ENCODE results near the gene CEP72. TPM values are rescaled to one million over a fixed set of nuclear protein-coding genes. Genes with fewer than 3 reads are reported as not detected.

Gene CEP72
- total and polyA plus RNA-seq, 2 experiments from 2014 or later, result 3.2 to 4.2 TPM

- TF ChIP-seq EZH2phosphoT487 (IDR thresholded peaks at IDR 0.05; ENCODE audit: low read depth, severe bottlenecking, unreplicated experiment) (no peak), EZH2 (IDR thresholded peaks at IDR 0.05; ENCODE audit: borderline replicate concordance) (no peak)
- TF ChIP-seq, protein P1, sequence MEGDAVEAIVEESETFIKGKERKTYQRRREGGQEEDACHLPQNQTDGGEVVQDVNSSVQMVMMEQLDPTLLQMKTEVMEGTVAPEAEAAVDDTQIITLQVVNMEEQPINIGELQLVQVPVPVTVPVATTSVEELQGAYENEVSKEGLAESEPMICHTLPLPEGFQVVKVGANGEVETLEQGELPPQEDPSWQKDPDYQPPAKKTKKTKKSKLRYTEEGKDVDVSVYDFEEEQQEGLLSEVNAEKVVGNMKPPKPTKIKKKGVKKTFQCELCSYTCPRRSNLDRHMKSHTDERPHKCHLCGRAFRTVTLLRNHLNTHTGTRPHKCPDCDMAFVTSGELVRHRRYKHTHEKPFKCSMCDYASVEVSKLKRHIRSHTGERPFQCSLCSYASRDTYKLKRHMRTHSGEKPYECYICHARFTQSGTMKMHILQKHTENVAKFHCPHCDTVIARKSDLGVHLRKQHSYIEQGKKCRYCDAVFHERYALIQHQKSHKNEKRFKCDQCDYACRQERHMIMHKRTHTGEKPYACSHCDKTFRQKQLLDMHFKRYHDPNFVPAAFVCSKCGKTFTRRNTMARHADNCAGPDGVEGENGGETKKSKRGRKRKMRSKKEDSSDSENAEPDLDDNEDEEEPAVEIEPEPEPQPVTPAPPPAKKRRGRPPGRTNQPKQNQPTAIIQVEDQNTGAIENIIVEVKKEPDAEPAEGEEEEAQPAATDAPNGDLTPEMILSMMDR (IDR thresholded peaks at IDR 0.05; ENCODE audit: poor library complexity), result no peak
- Histone ChIP-seq H3K4me1 (ENCODE audit: insufficient read depth) (no peaks in the 10 kb centered on the region), H3K9me3 (ENCODE audit: low read depth) (no peaks in the 10 kb centered on the region), H3K79me2 (no peaks in the 10 kb centered on the region), H3K4me3 (no peak overlapping the region), H3K27me3 (no peaks in the 10 kb centered on the region), H3K9me2 (replicated peaks; ENCODE audit: insufficient read depth) (no peaks in the 10 kb centered on the region), H2AFZ (no peak overlapping the region), H3K4me2 (no peak overlapping the region), H3K36me3 (replicated peaks; ENCODE audit: insufficient read depth, low read depth) (no peaks in the 10 kb centered on the region), H3K27ac (no peak overlapping the region), H4K20me1 (ENCODE audit: insufficient read depth, poor library complexity, severe bottlenecking) (no peaks in the 10 kb centered on the region)
- DNase-seq (ENCODE audit: low spot score), result no peak
- 99% methylated on average over 33 of the region's 40 CpGs for WGBS (ENCODE audit: low lambda C conversion rate, missing lambda C conversion rate)
Observed at GRCh38 chr5:665956-666711, 54.0 kb downstream of the CEP72 start.

GRCh38 chr5:666816-667498, 54.8 kb downstream of the CEP72 start:
- H3K4me1 ChIP-seq (ENCODE audit: insufficient read depth), result peaks cover 6% of the 10 kb centered on the region
- WGBS (ENCODE audit: low lambda C conversion rate, missing lambda C conversion rate), result 97% methylated on average over 13 of the region's 13 CpGs
- no peaks in the 10 kb centered on the region for H3K36me3 ChIP-seq (replicated peaks; ENCODE audit: insufficient read depth, low read depth)
- no peaks in the 10 kb centered on the region for H4K20me1 ChIP-seq (ENCODE audit: insufficient read depth, poor library complexity, severe bottlenecking)
- H2AFZ ChIP-seq, result no peak overlapping the region
- H3K9me2 ChIP-seq (replicated peaks; ENCODE audit: insufficient read depth), result no peaks in the 10 kb centered on the region
- H3K4me2 ChIP-seq, result no peak overlapping the region
- DNase-seq (ENCODE audit: low spot score), result no peak
- H3K9me3 ChIP-seq (ENCODE audit: low read depth), result no peaks in the 10 kb centered on the region
- H3K27ac ChIP-seq, result no peak overlapping the region
- H3K4me3 ChIP-seq, result no peak overlapping the region
- no peaks in the 10 kb centered on the region for H3K27me3 ChIP-seq
- H3K79me2 ChIP-seq, result no peaks in the 10 kb centered on the region
- TF ChIP-seq EZH2 (IDR thresholded peaks at IDR 0.05; ENCODE audit: borderline replicate concordance) (no peak), EZH2phosphoT487 (IDR thresholded peaks at IDR 0.05; ENCODE audit: low read depth, severe bottlenecking, unreplicated experiment) (no peak)
- TF ChIP-seq, protein P1 (IDR thresholded peaks at IDR 0.05; ENCODE audit: poor library complexity), result no peak

- 91% methylated on average over 26 of the region's 44 CpGs for WGBS (ENCODE audit: low lambda C conversion rate, missing lambda C conversion rate)
- H3K27ac ChIP-seq, result no peak overlapping the region
Observed at GRCh38 chr5:668283-668995, 56.3 kb downstream of the CEP72 start.

More at GRCh38 chr5:668283-668995, 56.3 kb downstream of the CEP72 start:
- Histone ChIP-seq H3K4me3 (no peak overlapping the region), H3K4me2 (no peak overlapping the region), H2AFZ (no peak overlapping the region), H3K9me2 (replicated peaks; ENCODE audit: insufficient read depth) (no peaks in the 10 kb centered on the region), H3K9me3 (ENCODE audit: low read depth) (no peaks in the 10 kb centered on the region), H4K20me1 (ENCODE audit: insufficient read depth, poor library complexity, severe bottlenecking) (no peaks in the 10 kb centered on the region), H3K36me3 (replicated peaks; ENCODE audit: insufficient read depth, low read depth) (no peaks in the 10 kb centered on the region), H3K79me2 (no peaks in the 10 kb centered on the region), H3K4me1 (ENCODE audit: insufficient read depth) (peaks cover 18% of the 10 kb centered on the region), H3K27me3 (no peaks in the 10 kb centered on the region)
- TF ChIP-seq EZH2phosphoT487 (IDR thresholded peaks at IDR 0.05; ENCODE audit: low read depth, severe bottlenecking, unreplicated experiment) (no peak), EZH2 (IDR thresholded peaks at IDR 0.05; ENCODE audit: borderline replicate concordance) (no peak)
- TF ChIP-seq, protein P1 (IDR thresholded peaks at IDR 0.05; ENCODE audit: poor library complexity), result no peak
- no peak for DNase-seq (ENCODE audit: low spot score)

All from hepatocyte (in vitro differentiated cells).